NOMO-1 treated with DMSO at 0.1 percent for 48 hours (cell line): Measurements from ENCODE around the gene SERPING1.

Experiments
- DNase-seq: peaks from one replicate; lab custom pipeline; 2025; ENCODE audit not compliant: unreplicated experiment; lab: John Stamatoyannopoulos, UW

Gene SERPING1

GRCh38 chr11:57638005-57638781 is 40.7 kb downstream of the SERPING1 start:
- DNase-seq, result no peak

- no peak for DNase-seq
Measured at GRCh38 chr11:57638811-57639320, 41.4 kb downstream of the SERPING1 start.

- no peak for DNase-seq
Measured at GRCh38 chr11:57639321-57640067, 42.0 kb downstream of the SERPING1 start.

GRCh38 chr11:57640068-57640800 is 42.7 kb downstream of the SERPING1 start:
- no peak for DNase-seq

- peak; percentile 39 for DNase-seq
Measured at GRCh38 chr11:57641011-57641807, 43.7 kb downstream of the SERPING1 start.

- no peak for DNase-seq
Measured at GRCh38 chr11:57643802-57644201, 46.3 kb downstream of the SERPING1 start.

GRCh38 chr11:57644748-57645688 is 47.5 kb downstream of the SERPING1 start:
- peak; percentile 55 for DNase-seq

- DNase-seq, result no peak
Measured at GRCh38 chr11:57645689-57646085, 48.2 kb downstream of the SERPING1 start.

GRCh38 chr11:57646194-57646798 is 48.8 kb downstream of the SERPING1 start:
- no peak for DNase-seq

- DNase-seq, result no peak
Measured at GRCh38 chr11:57646799-57647303, 49.4 kb downstream of the SERPING1 start.

- DNase-seq, result no peak
Measured at GRCh38 chr11:57647372-57647771, 49.9 kb downstream of the SERPING1 start.

- no peak for DNase-seq
Measured at GRCh38 chr11:57647960-57648800, 50.7 kb downstream of the SERPING1 start.

GRCh38 chr11:57648801-57649735 is 51.6 kb downstream of the SERPING1 start:
- no peak for DNase-seq

GRCh38 chr11:57649826-57650738 is 52.6 kb downstream of the SERPING1 start, which contains the start of gene YPEL4:
YPEL4 (minus strand) TSS chr11:57649912; CDS start chr11:57647107, 2,805 bp downstream.
- DNase-seq, result peak; percentile 22

- no peak for DNase-seq
Measured at GRCh38 chr11:57650739-57651090, 53.2 kb downstream of the SERPING1 start.

GRCh38 chr11:57651408-57651807 is 53.9 kb downstream of the SERPING1 start:
- DNase-seq, result no peak
